Activated CD8-positive, alpha-beta memory T cell treated with anti-CD3 and anti-CD28 coated beads for 48 hours (primary cell): ENCODE measurements around the gene ONECUT1.

Experiments
- DNase-seq, 3 experiments: peaks; one replicate each; pipeline ENCODE4 v3.0.0-alpha.2; 2020; ENCODE audit warnings: low read depth in 2 of 3, low spot score in 2 of 3

ONECUT1 gene

GRCh38 chr15:52797625-52798501 is 7.7 kb upstream of the ONECUT1 start:
- no peak for DNase-seq

GRCh38 chr15:52796753-52797520 is 6.8 kb upstream of the ONECUT1 start:
- DNase-seq, result no peak

GRCh38 chr15:52796228-52796521 is 6.0 kb upstream of the ONECUT1 start:
- DNase-seq, result no peak

DNA sequence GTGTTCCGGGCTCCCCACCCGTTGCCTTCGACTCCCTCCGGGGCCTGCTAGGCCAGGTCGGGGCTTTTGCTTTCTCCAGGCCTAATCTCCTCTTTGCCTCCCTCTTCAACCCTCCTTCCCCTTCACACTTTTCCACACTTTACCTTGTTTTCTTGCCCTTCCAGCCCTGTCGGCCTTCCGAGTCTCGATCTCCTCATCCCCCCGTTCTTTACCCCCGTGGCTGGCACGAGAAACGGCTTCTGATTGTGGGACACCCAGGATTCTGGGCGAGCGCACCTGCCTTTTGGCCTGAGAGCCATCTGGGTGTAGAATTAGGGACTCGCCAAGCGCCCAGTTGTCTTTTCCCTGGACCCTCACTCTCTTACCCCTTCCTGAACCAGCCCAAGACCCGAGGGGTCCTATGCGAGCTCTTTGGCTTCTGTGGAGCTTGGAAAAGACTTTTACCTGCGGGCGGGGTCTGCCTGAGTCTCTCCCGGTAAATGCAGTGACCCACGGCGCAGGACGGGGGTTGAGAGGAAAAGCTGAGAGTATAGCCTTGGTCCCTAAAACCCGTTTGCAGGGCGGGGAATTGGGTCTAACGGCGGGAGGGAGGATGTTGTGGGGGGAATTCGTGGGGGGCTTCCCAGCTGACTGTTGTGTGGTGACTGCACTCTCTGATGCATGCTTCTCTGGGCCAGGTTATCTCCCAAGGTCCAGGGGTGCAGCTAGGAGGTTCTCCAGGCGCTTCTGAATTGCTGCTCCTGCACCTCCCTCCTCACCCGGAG is 5.5 kb upstream of the ONECUT1 start:
- no peak for DNase-seq

- DNase-seq, result no peak
These were observed 4.7 kb upstream of the ONECUT1 start for GRCh38 chr15:52794665-52795463.

DNA sequence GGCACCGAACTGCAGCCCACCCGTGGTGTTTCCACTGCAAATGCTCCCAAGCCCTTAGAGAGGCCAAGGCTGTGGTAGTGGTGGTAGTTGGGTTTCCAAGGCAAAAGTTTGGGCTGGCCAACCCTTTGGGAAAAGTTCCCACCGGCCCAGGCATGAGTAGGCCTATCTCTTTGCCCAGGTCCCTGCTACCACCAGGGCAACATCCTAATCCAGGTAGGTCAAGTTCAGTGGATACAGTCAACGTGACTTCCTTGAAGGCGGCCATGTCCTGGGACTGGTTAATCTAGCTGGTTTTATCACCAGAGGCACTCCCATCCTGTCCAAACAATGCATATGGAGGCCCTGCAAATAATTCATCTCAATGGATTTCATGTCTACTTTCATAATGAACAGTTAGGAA is 1.6 kb upstream of the ONECUT1 start:
- no peak for DNase-seq

DNA sequence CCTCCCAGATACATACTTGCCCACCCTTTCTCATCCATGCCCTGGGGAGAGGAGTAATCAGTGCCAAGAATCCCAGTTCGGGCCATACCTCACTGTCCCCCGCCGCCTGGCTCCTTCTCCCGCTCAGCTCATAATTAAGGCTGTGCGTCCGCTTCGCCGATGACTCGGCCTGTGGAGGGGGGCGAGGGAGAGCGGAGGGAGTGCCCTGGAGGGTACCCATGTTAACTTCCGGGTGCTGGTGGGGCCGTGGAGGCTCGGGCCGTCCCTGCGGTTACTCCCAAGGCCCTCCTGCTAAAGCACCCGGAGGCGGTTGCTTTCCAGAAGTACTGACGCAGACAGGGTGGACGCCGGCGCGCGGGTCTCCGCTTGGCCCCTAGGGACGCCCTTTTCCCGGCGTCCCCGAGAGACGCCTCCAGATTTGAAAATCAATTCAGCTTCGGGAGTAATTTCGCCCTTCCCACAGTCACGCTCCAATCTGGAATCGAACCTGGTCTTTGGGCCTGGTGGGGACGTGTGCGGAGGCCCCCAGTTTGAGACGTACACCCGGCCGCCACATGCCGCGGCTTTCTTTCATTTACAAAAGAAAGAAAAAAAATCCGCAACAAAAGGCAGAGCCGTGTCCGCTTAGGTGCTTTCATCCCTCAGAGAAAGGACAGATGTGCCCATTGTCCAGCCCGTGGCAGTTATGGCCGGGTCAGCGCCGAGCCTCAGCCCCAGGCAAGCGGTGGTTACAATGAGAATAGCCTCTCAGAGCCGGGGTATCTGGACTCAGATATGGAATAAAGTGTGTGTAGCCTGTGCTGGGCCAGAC is 1.0 kb upstream of the ONECUT1 start:
- DNase-seq, result no peak

GRCh38 chr15:52789601-52790168 is 451 bp downstream of the ONECUT1 start:
- DNase-seq, result no peak

GRCh38 chr15:52789008-52789600 is 1.0 kb downstream of the ONECUT1 start:
- DNase-seq, result no peak

GRCh38 chr15:52788099-52788986 is 1.8 kb downstream of the ONECUT1 start:
- no peak for DNase-seq

DNA sequence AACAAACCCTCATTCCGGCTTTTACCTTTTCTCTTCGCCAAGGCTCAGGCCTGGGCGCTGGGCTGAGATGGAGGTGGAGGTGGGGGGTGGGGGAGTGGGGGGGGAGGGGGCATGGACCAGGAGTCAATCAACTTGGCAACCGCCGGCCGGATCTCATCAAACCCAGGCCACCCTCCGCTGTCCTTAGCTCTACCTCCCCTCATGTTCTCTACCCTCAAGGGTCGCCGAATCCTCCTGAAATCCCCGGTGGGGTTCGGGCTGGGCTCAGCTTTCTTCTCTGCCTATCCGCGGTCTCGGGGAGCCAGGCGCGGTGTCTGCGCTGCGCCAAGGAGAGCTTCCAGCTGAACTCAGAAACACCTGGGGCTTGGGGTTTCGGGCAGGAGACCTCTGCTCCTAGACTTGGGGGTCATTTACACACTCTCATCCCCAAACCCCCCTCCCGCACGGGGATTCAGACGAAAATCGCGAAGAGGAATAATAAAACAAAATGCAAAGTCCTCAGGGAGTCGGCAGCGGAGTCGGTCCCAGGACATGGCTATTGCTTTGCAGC is 2.5 kb downstream of the ONECUT1 start:
- DNase-seq, result no peak

GRCh38 chr15:52787123-52787503 is 3.0 kb downstream of the ONECUT1 start:
- DNase-seq, result no peak

- DNase-seq, result no peak
These were observed 3.6 kb downstream of the ONECUT1 start for GRCh38 chr15:52786436-52787122.

DNA sequence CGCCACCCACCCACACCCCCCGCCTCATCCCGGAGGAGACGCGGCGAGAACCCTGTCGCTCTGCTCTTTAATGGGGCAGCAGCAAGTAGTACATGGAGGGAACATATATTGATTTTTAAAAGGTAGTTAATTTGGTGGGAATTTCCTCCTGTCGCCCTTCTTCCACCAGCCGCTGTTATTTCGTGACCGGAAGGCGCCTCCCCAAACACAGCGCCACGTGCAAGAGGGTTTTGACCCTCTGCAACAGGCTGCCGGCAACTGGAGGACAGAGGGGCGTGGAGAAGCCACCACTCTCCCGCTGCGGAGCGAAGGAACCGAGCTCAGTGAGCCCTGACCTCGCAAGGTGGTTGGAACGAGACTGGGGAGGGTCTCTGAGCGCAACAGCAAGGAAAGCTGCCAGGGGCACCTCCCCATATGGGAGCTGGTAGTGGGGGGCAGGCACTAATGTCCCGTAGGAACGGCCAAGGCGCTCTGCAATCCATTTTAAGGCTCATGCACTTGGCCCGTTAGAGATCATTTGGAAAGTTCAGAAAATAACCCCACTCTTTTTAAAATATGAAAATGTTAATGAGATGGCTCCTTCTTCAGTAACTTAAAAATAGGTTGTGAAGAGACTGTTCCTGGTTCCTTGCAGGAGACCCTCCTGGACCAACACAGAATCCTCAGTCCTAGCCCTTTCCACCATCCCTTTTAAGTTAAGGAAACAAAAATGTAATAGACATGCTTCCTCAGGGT is 4.3 kb downstream of the ONECUT1 start:
- no peak for DNase-seq

- DNase-seq, result no peak
These were observed 5.1 kb downstream of the ONECUT1 start for GRCh38 chr15:52784799-52785671.
